ENCODE data around the gene AGAP1. TPM values are rescaled to one million over a fixed set of nuclear protein-coding genes. Genes with fewer than 3 reads are reported as not detected.

The AGAP1 gene
- total RNA-seq, 1 donor, result 12.3 TPM

GRCh38 chr2:235698491-235698890, 204.6 kb downstream of the AGAP1 start:
- no peak for DNase-seq (ENCODE audit: low read depth)
- no peak overlapping the region for H3K4me3 ChIP-seq (ENCODE audit: low read depth, low read length)

GRCh38 chr2:235699576-235699975, 205.7 kb downstream of the AGAP1 start:
- H3K4me3 ChIP-seq (ENCODE audit: low read depth, low read length), result no peak overlapping the region
- DNase-seq (ENCODE audit: low read depth), result no peak
- no peak for TF ChIP-seq CTCF (IDR thresholded peaks at IDR 0.05; ENCODE audit: insufficient read depth, low read length)

More at GRCh38 chr2:235698491-235698890, 204.6 kb downstream of the AGAP1 start:
- no peak for TF ChIP-seq CTCF (IDR thresholded peaks at IDR 0.05; ENCODE audit: insufficient read depth, low read length)

- H3K4me3 ChIP-seq (ENCODE audit: low read depth, low read length), result no peak overlapping the region
- TF ChIP-seq CTCF (IDR thresholded peaks at IDR 0.05; ENCODE audit: insufficient read depth, low read length), result no peak
- no peak for DNase-seq (ENCODE audit: low read depth)
These were observed 207.6 kb downstream of the AGAP1 start for GRCh38 chr2:235701206-235701981.

- no peak for TF ChIP-seq CTCF (IDR thresholded peaks at IDR 0.05; ENCODE audit: insufficient read depth, low read length)
- no peak overlapping the region for H3K4me3 ChIP-seq (ENCODE audit: low read depth, low read length)
- no peak for DNase-seq (ENCODE audit: low read depth)
These were observed 208.3 kb downstream of the AGAP1 start for GRCh38 chr2:235702186-235702585.

- no peak overlapping the region for H3K4me3 ChIP-seq (ENCODE audit: low read depth, low read length)
- DNase-seq (ENCODE audit: low read depth), result no peak
- TF ChIP-seq CTCF (IDR thresholded peaks at IDR 0.05; ENCODE audit: insufficient read depth, low read length), result no peak
These were observed 210.0 kb downstream of the AGAP1 start for GRCh38 chr2:235703711-235704295.

- DNase-seq (ENCODE audit: low read depth), result no peak
- TF ChIP-seq CTCF (IDR thresholded peaks at IDR 0.05; ENCODE audit: insufficient read depth, low read length), result no peak
- H3K4me3 ChIP-seq (ENCODE audit: low read depth, low read length), result no peak overlapping the region
These were observed 211.5 kb downstream of the AGAP1 start for GRCh38 chr2:235705296-235705695.
